Osteoblast (primary cell): ENCODE measurements around the gene TNFRSF19. TPM values are rescaled to one million over a fixed set of nuclear protein-coding genes. Genes with fewer than 3 reads are reported as not detected.
"Not testable (repeated sequence)": the region's sequence is repeated elsewhere in the genome, so short reads cannot be mapped to it uniquely, and the experiment has no call there.

Experiments used
- DNase-seq: peaks from one replicate; pipeline ENCODE4 v3.0.0; 2011; ENCODE audit warnings: low spot score, mixed read lengths; ENCODE audit not compliant: insufficient read length; ENCODE audit errors: missing footprints
- H2AFZ ChIP-seq: 2 replicates; pipeline ENCODE4 v1.6.0; 2011; ENCODE audit warnings: mild to moderate bottlenecking, low read length
- H3K27ac ChIP-seq: 2 replicates; pipeline ENCODE4 v1.5.1; 2011; ENCODE audit warnings: mild to moderate bottlenecking, low read depth, low read length, moderate library complexity
- H3K27me3 ChIP-seq: 2 replicates; pipeline ENCODE4 v1.6.0; 2012; ENCODE audit warnings: mild to moderate bottlenecking, control low read depth, inconsistent platforms, low read length, moderate library complexity; ENCODE audit not compliant: insufficient read depth
- H3K36me3 ChIP-seq: 2 replicates; pipeline ENCODE4 v1.5.1; 2011; ENCODE audit warnings: mild to moderate bottlenecking, low read length, control low read depth, moderate library complexity; ENCODE audit not compliant: insufficient read depth
- H3K4me1 ChIP-seq: 2 replicates; pipeline ENCODE4 v1.5.1; 2011; ENCODE audit warnings: mild to moderate bottlenecking, low read length, control low read depth, moderate library complexity; ENCODE audit not compliant: insufficient read depth
- H3K4me2 ChIP-seq: 2 replicates; pipeline ENCODE4 v1.6.0; 2011; ENCODE audit warnings: mild to moderate bottlenecking, low read length; ENCODE audit not compliant: insufficient read depth
- H3K4me3 ChIP-seq: fragments of 200-600 bp; sonication (generic); 3 replicates; pipeline ENCODE4 v1.5.1; 2012; ENCODE audit warnings: mild to moderate bottlenecking, low read length, inconsistent platforms; ENCODE audit not compliant: insufficient read depth
- H3K79me2 ChIP-seq: 2 replicates; pipeline ENCODE4 v1.6.0; 2012; ENCODE audit warnings: mild to moderate bottlenecking, low read length, control low read depth, inconsistent platforms; ENCODE audit not compliant: insufficient read depth
- H3K9me3 ChIP-seq: 2 replicates; pipeline ENCODE4 v1.5.1; 2011; ENCODE audit warnings: low read depth, low read length, control low read depth
- H4K20me1 ChIP-seq: 2 replicates; pipeline ENCODE4 v1.6.0; 2012; ENCODE audit warnings: mild to moderate bottlenecking, low read length, control low read depth; ENCODE audit not compliant: insufficient read depth
- total RNA-seq: library from RNA; depleted of rRNA; stranded (reverse); fragments of >200 nt; gene quantifications from 2 replicates; pipeline ENCODE4 v1.2.3, GENCODE V29; 2012
- TF ChIP-seq, protein P1 (sequence below): IDR thresholded peaks from 2 replicates; pipeline ENCODE4 v1.5.1; 2011; ENCODE audit warnings: mild to moderate bottlenecking, low read depth, low read length, moderate library complexity; ENCODE audit errors: extremely low read depth

The TNFRSF19 gene, protein sequence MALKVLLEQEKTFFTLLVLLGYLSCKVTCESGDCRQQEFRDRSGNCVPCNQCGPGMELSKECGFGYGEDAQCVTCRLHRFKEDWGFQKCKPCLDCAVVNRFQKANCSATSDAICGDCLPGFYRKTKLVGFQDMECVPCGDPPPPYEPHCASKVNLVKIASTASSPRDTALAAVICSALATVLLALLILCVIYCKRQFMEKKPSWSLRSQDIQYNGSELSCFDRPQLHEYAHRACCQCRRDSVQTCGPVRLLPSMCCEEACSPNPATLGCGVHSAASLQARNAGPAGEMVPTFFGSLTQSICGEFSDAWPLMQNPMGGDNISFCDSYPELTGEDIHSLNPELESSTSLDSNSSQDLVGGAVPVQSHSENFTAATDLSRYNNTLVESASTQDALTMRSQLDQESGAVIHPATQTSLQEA
- 73.8 and 77.5 TPM in 2 replicates for total RNA-seq

DNA sequence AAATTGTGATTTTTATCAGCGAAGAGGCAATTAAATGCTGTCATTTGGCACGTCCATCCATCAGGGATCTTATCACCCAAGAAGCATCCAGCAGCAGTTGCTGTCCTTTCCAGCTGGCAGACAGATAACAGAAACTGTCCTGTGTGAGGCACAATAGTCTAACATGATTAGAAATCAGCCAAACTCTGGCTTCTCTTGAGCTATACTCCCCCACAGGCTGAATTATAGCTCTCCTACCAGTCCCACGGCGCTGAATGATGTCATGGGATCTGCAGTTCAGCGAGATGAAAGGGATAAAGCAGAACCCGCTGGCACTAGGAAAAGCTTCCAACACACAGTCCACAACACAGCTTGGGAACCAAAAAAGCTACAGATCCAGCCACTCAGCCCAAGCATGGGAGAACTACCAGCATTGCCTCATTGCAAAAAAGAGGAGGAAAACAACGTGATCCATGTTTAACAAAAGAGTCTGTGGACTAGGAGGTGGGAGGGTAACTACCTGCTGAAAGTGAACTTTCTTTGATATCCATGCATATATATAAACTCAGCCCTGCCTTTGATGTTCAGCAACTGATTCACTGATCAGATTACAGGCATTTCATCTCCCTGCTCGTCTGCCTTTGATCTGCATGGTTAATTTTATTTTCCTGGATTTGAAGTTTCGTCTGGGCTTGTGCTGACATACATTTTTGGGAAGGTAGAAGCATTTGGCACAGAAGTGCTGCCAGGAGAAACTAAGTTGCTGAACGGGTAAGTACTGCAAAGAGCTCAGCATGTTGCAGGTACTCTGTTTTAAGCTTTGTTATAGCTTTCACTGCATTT lies at the start of gene TNFRSF19:
Gene TNFRSF19, plus strand, starts transcription at position 314 of the 822 bp plus-strand sequence. CDS start 19,772 bp downstream, outside the sequence.
- H3K36me3 ChIP-seq, result no peaks in the 10 kb centered on the region
- DNase-seq, result peak; percentile 77
- peaks cover 4% of the 10 kb centered on the region for H3K27me3 ChIP-seq
- H3K4me2 ChIP-seq, result peak within 1 kb of the TSS; percentile 67
- H3K4me3 ChIP-seq, result peak within 1 kb of the TSS; percentile 59
- TF ChIP-seq, protein P1, sequence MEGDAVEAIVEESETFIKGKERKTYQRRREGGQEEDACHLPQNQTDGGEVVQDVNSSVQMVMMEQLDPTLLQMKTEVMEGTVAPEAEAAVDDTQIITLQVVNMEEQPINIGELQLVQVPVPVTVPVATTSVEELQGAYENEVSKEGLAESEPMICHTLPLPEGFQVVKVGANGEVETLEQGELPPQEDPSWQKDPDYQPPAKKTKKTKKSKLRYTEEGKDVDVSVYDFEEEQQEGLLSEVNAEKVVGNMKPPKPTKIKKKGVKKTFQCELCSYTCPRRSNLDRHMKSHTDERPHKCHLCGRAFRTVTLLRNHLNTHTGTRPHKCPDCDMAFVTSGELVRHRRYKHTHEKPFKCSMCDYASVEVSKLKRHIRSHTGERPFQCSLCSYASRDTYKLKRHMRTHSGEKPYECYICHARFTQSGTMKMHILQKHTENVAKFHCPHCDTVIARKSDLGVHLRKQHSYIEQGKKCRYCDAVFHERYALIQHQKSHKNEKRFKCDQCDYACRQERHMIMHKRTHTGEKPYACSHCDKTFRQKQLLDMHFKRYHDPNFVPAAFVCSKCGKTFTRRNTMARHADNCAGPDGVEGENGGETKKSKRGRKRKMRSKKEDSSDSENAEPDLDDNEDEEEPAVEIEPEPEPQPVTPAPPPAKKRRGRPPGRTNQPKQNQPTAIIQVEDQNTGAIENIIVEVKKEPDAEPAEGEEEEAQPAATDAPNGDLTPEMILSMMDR, result no peak
- peaks cover 3% of the 10 kb centered on the region for H3K4me1 ChIP-seq
- H4K20me1 ChIP-seq, result no peaks in the 10 kb centered on the region
- H3K79me2 ChIP-seq, result no peaks in the 10 kb centered on the region
- peak within 1 kb of the TSS; percentile 31 for H3K27ac ChIP-seq
- peak within 1 kb of the TSS; percentile 8 for H2AFZ ChIP-seq
- no peaks in the 10 kb centered on the region for H3K9me3 ChIP-seq

DNA sequence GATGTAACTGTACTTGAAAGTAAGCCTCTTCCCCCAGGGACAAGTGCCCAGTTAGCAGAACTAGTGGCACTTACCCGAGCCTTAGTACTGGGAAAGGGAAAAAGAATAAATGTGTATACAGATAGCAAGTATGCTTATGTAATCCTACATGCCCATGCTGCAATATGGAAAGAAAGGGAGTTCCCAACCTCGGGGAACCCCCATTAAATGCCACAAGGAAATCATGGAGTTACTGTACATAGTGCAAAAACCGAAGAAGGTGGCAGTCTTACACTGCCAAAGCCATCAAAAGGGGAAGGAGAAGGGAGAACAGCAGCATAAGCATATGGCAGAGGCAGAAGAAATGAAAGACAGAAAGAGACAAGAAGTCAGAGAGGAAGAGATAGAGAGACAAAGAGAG lies 40.3 kb upstream of the TNFRSF19 start:
- H4K20me1 ChIP-seq, H3K4me3 ChIP-seq, H3K27me3 ChIP-seq, H3K9me3 ChIP-seq, H3K36me3 ChIP-seq, H3K4me1 ChIP-seq, H3K79me2 ChIP-seq, H3K4me2 ChIP-seq, DNase-seq, H3K27ac ChIP-seq, H2AFZ ChIP-seq: not testable (repeated sequence)

DNA sequence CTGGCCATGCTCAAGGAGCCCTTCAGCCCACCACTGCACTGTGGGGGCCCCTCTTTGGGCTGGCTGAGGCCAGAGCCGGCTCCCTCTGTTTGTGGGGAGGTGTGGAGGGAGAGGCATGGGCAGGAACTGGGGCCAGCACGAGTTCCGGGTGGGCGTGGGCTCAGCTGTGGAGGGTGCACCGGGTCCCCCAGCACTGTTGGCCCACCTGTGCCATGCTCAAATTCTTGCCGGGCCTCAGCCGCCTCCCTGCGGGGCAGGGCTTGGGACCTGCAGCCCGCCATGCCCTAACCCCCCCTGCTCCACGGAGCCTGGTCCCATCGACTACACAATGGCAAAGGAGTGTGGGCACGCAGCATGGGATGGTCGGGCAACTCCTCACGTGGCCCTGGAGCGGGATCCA lies 38.8 kb upstream of the TNFRSF19 start:
- H3K4me2 ChIP-seq, result no peak overlapping the region
- peaks cover 6% of the 10 kb centered on the region for H3K27me3 ChIP-seq
- no peaks in the 10 kb centered on the region for H3K9me3 ChIP-seq
- no peaks in the 10 kb centered on the region for H3K79me2 ChIP-seq
- H3K4me1 ChIP-seq, result no peaks in the 10 kb centered on the region
- TF ChIP-seq, protein P1, result no peak
- no peaks in the 10 kb centered on the region for H4K20me1 ChIP-seq
- no peak for DNase-seq
- H3K4me3 ChIP-seq, result no peak overlapping the region
- no peak overlapping the region for H2AFZ ChIP-seq
- no peaks in the 10 kb centered on the region for H3K36me3 ChIP-seq
- H3K27ac ChIP-seq, result no peak overlapping the region

DNA sequence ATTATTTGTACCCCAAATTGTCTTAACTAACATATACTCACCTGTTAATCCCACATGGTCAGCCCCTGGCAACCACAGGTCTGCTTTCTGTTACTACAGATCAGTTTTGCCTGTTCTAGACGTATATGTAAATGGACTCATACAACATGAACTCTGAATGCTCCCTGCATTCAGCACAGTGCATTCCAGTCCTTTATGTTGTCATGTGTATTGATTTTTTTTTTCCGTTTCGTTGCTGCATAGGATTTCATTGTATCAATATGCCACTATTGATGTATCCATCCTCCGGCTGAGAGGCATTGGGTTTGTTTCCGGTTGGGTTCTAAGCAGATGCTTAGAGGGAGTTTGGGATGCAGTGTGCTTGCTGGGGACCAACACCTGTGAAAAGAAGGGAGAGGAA lies 36.1 kb upstream of the TNFRSF19 start:
- H4K20me1 ChIP-seq, result no peaks in the 10 kb centered on the region

More for the DNA sequence above, 36.1 kb upstream of the TNFRSF19 start:
- Histone ChIP-seq H3K4me1 (no peaks in the 10 kb centered on the region), H2AFZ (no peak overlapping the region), H3K27ac (no peak overlapping the region), H3K4me3 (no peak overlapping the region), H3K4me2 (no peak overlapping the region), H3K36me3 (no peaks in the 10 kb centered on the region), H3K9me3 (no peaks in the 10 kb centered on the region), H3K27me3 (peaks cover 9% of the 10 kb centered on the region), H3K79me2 (no peaks in the 10 kb centered on the region)
- no peak for DNase-seq
- TF ChIP-seq, protein P1, result no peak
